ENCODE results near the gene DFFB.

The DFFB gene

GRCh38 chr1:3847081-3847480 lies 10.2 kb upstream of the DFFB start:
- no peaks in the 10 kb centered on the region for H3K4me1 ChIP-seq (ENCODE audit: control insufficient read depth, insufficient read depth, low read length)
- H3K27ac ChIP-seq (ENCODE audit: extremely low read depth, low read depth, low read length) = no peak overlapping the region
- no peaks in the 10 kb centered on the region for H3K9me3 ChIP-seq (ENCODE audit: control insufficient read depth, insufficient read depth, low read depth, low read length)
- CTCF ChIA-PET = no interaction called here
- no peak for TF ChIP-seq IKZF3 (tag by site-specific recombination; IDR thresholded peaks at IDR 0.05)
- no peak for TF ChIP-seq SALL2 (tag by site-specific recombination; IDR thresholded peaks at IDR 0.05; ENCODE audit: borderline replicate concordance)
- TF ChIP-seq ZNF239 (tag by site-specific recombination; IDR thresholded peaks at IDR 0.05) = no peak
- no peak for TF ChIP-seq ZNF302 (tag by site-specific recombination; IDR thresholded peaks at IDR 0.05; ENCODE audit: low read depth)
- TF ChIP-seq ZNF335 (tag by site-specific recombination; conservative IDR thresholded peaks at IDR 0.05) = no peak
- TF ChIP-seq ZBTB20 (tag by site-specific recombination; IDR thresholded peaks at IDR 0.05) = no peak
- TF ChIP-seq, protein P1, sequence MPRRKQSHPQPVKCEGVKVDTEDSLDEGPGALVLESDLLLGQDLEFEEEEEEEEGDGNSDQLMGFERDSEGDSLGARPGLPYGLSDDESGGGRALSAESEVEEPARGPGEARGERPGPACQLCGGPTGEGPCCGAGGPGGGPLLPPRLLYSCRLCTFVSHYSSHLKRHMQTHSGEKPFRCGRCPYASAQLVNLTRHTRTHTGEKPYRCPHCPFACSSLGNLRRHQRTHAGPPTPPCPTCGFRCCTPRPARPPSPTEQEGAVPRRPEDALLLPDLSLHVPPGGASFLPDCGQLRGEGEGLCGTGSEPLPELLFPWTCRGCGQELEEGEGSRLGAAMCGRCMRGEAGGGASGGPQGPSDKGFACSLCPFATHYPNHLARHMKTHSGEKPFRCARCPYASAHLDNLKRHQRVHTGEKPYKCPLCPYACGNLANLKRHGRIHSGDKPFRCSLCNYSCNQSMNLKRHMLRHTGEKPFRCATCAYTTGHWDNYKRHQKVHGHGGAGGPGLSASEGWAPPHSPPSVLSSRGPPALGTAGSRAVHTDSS (tag by site-specific recombination; IDR thresholded peaks at IDR 0.05) = no peak
- TF ChIP-seq ZNF555 (tag by site-specific recombination; conservative IDR thresholded peaks at IDR 0.05) = no peak
- no peak for TF ChIP-seq ZNF416 (tag by site-specific recombination; IDR thresholded peaks at IDR 0.05)
- TF ChIP-seq ZNF529 (tag by site-specific recombination; IDR thresholded peaks at IDR 0.05; ENCODE audit: insufficient replicate concordance) = no peak
- POLR2A ChIA-PET = no interaction called here
- peaks cover 14 to 91% of the 10 kb centered on the region in 2 experiments for H3K36me3 ChIP-seq (ENCODE audit: control insufficient read depth in 2 of 2, insufficient read depth in 1 of 2, low read length in 2 of 2)
- H3K4me3 ChIP-seq (ENCODE audit: low read depth, low read length) = no peak overlapping the region

DNA sequence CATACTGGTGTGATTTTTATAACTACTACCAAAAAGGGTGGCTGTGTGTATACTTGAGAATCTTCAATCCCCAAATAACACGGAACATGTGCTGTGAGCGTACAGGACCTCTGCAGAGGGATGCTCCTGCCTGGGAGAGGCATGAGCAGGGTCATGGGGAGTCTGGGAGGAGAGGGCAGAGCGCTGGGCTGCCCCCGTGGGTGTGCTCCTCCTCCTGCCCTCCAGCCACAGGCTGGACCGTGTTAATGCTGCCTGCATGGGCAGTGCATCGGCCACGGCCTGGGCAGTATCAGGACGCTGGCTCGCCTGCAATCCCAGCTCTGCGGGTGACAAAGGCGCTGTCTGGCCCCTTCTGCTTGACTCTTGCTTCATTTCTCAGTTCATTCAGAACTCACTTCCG lies 6.4 kb upstream of the DFFB start:
- Histone ChIP-seq H3K36me3 (ENCODE audit: control insufficient read depth in 2 of 2, insufficient read depth in 1 of 2, low read length in 2 of 2) (peaks cover 0 to 62% of the 10 kb centered on the region in 2 experiments), H3K4me1 (ENCODE audit: control insufficient read depth, insufficient read depth, low read length) (no peaks in the 10 kb centered on the region; the same call in 1 of the 2 replicates), H3K9me3 (ENCODE audit: control insufficient read depth, insufficient read depth, low read depth, low read length) (no peaks in the 10 kb centered on the region), H3K27ac (ENCODE audit: extremely low read depth, low read depth, low read length) (no peak overlapping the region), H3K4me3 (ENCODE audit: low read depth, low read length) (no peak overlapping the region)
- no peak for TF ChIP-seq ZNF629 (tag by site-specific recombination; IDR thresholded peaks at IDR 0.05)
- TF ChIP-seq ZNF426 (tag by site-specific recombination; IDR thresholded peaks at IDR 0.05) = no peak
- TF ChIP-seq WT1 (tag by site-specific recombination; IDR thresholded peaks at IDR 0.05) = no peak
- TF ChIP-seq AEBP2 (tag by site-specific recombination; IDR thresholded peaks at IDR 0.05; ENCODE audit: borderline replicate concordance) = no peak
- TF ChIP-seq ZNF23 (tag by site-specific recombination; IDR thresholded peaks at IDR 0.05; ENCODE audit: borderline replicate concordance) = no peak
- no peak for TF ChIP-seq ZNF112 (tag by site-specific recombination; IDR thresholded peaks at IDR 0.05)
- TF ChIP-seq ZNF558 (tag by site-specific recombination; IDR thresholded peaks at IDR 0.05) = no peak
- TF ChIP-seq, protein P2, sequence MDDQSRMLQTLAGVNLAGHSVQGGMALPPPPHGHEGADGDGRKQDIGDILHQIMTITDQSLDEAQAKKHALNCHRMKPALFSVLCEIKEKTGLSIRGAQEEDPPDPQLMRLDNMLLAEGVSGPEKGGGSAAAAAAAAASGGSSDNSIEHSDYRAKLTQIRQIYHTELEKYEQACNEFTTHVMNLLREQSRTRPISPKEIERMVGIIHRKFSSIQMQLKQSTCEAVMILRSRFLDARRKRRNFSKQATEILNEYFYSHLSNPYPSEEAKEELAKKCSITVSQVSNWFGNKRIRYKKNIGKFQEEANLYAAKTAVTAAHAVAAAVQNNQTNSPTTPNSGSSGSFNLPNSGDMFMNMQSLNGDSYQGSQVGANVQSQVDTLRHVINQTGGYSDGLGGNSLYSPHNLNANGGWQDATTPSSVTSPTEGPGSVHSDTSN (CRISPR knock-in tag; IDR thresholded peaks at IDR 0.05) = no peak
- TF ChIP-seq ZNF792 (tag by site-specific recombination; IDR thresholded peaks at IDR 0.05) = no peak
- no peak for TF ChIP-seq SETDB1 (IDR thresholded peaks at IDR 0.05; ENCODE audit: insufficient read length, low read length)
- TF ChIP-seq SCRT1 (tag by site-specific recombination; IDR thresholded peaks at IDR 0.05; ENCODE audit: borderline replicate concordance) = no peak
- TF ChIP-seq, protein P3, sequence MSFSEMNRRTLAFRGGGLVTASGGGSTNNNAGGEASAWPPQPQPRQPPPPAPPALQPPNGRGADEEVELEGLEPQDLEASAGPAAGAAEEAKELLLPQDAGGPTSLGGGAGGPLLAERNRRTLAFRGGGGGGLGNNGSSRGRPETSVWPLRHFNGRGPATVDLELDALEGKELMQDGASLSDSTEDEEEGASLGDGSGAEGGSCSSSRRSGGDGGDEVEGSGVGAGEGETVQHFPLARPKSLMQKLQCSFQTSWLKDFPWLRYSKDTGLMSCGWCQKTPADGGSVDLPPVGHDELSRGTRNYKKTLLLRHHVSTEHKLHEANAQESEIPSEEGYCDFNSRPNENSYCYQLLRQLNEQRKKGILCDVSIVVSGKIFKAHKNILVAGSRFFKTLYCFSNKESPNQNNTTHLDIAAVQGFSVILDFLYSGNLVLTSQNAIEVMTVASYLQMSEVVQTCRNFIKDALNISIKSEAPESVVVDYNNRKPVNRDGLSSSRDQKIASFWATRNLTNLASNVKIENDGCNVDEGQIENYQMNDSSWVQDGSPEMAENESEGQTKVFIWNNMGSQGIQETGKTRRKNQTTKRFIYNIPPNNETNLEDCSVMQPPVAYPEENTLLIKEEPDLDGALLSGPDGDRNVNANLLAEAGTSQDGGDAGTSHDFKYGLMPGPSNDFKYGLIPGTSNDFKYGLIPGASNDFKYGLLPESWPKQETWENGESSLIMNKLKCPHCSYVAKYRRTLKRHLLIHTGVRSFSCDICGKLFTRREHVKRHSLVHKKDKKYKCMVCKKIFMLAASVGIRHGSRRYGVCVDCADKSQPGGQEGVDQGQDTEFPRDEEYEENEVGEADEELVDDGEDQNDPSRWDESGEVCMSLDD (tag by site-specific recombination; IDR thresholded peaks at IDR 0.05) = no peak
- TF ChIP-seq ZNF10 (tag by site-specific recombination; IDR thresholded peaks at IDR 0.05) = no peak
- TF ChIP-seq EGR2 (tag by site-specific recombination; IDR thresholded peaks at IDR 0.05; ENCODE audit: low read depth) = no peak
- TF ChIP-seq ZNF133 (tag by site-specific recombination; IDR thresholded peaks at IDR 0.05) = no peak
- POLR2A ChIA-PET = no interaction called here
- CTCF ChIA-PET = no interaction called here

All from HEK293 (cell line).